HG03432 (cell line): ENCODE results near the gene ESPL1.

Source experiments
- ATAC-seq: cut with Tn5 transposase; IDR thresholded peaks from one replicate; pipeline ENCODE4 v1.9.1; 2021; ENCODE audit warnings: mild to moderate bottlenecking, moderate library complexity; ENCODE audit not compliant: unreplicated experiment

ESPL1 gene

DNA sequence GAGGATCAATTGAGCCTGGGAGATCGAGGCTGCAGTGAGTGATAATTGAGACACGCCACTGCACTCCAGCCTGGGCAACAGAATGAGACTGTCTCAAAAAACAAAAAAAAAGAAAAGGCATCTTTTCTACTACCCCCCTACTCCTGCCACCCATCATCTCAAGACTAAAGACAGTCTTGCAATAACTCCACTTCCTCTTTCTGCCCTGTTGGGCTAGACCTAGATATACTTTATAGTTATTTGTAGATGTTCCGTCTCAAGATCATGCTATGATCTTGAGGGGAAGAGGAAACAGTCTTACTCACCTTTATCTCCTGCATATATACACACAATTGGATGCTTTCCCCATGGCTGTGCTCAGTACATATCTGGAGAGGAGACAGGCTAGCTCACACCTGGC lies 12.1 kb upstream of the ESPL1 start:
- ATAC-seq: no peak

DNA sequence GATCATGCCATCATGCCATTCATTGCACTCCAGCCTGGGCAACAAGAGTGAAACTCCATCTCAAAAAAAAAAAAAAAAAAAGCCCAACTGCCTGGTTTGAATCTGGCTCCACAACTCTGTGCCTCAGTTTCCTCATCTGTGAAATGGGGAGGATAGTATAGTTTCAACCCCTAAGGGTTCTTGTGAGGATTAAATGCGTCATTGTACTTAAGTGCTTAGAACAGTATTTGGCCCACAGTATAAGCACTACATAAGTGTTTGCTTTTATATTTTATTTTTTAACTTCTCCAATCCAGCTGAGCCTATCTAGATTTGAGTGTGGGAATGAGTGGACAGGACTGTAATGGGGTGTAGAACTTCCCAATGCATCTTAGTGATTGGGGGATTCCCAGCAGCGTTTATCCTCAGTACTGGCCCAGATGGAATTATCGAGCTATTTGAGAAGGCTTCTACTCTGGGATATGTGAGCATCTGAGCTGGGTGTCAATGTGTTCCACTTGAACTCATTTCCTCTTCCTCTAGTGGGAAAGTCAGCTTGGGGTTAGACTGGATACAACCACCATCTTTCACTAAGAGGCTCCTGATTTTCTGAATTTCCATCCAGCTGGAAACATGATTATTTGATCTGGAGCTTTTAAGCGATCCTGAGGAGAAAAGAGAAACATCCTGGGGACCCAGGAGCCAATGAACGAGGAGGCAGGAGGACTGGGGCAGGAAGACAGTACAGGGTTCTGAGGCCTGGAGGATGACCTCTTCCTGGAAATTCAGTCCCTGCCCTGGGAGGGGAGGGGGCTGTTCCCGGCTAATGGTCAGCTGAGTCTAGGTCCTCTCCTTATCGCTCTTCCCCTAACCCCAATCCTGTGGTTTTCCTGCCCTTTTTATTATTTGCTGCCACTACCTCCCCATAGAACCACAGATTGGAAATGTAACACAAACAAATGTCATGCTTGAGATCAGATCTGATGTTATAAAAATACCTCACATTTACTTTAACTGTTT lies 9.3 kb upstream of the ESPL1 start:
- ATAC-seq: no peak

DNA sequence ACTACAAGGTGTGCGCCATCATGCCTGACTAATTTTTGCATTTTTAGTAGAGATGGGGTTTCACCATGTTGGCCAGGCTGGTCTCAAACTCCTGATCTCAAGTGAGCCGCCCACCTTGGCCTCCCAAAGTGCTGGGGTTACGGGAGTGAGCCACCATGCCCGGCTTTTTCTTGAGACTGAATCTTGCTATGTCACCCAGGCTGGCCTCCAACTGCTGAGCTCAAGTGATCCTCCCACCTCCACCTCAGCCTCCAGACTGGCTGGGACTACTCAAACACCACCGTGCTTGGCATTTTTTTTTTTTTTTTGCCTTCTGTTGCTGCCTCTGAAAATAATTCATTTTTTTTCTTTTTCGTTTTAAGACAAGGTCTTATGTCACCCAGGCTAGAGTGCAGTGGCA lies 8.2 kb upstream of the ESPL1 start:
- ATAC-seq: no peak

DNA sequence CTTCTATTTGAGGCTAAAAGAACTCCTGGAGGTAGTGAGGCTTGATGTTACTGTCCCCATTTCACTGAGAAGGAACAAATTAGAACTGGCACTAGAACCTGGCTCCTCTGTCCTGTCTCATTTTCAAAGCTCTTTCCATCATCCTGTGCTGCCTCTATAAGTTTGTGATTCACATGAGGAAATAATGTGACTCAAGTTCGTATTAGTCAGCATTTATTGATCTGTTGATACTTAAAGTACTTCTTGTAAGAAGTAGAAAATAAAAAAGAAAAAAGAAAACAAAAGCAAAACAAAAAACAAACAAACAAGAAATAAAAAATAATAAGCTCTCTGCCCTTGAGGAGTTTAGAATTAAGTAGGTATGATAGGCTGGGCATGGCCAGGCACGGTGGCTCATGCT lies 2.3 kb upstream of the ESPL1 start:
- ATAC-seq: no peak

DNA sequence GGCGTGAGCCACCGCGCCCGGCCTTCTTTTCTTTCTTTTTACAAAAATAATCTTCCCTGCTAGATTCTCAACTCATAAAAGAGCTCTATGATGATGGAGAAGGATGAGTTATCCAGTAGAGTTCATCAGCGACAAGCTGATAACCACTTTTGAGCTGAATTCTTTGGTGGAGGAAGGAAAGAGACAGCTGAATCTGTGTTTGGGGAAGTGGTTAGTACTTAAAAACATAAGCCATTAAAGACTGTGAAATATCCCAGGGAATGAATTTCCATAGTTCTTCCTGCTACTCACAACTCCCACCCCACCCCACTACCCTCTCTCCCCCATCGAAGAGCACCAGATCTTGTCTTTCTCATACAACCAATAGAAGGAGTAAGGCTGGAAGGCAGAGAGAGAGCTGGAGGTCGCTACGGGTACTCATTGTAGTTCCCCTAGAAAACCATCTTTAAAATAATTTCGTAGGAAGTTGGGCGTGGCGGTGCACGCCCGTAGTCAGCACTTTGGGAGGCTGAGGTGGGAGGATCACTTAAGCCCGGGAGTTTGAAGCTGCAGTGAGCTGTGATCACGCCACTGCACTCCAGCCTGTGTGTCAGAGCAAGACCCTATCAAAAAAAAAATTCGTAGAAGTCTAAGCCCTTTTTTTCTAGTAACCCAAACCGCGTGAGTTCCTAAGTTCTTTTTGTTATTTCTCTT lies 647 bp upstream of the ESPL1 start:
- ATAC-seq: peak; percentile 26

DNA sequence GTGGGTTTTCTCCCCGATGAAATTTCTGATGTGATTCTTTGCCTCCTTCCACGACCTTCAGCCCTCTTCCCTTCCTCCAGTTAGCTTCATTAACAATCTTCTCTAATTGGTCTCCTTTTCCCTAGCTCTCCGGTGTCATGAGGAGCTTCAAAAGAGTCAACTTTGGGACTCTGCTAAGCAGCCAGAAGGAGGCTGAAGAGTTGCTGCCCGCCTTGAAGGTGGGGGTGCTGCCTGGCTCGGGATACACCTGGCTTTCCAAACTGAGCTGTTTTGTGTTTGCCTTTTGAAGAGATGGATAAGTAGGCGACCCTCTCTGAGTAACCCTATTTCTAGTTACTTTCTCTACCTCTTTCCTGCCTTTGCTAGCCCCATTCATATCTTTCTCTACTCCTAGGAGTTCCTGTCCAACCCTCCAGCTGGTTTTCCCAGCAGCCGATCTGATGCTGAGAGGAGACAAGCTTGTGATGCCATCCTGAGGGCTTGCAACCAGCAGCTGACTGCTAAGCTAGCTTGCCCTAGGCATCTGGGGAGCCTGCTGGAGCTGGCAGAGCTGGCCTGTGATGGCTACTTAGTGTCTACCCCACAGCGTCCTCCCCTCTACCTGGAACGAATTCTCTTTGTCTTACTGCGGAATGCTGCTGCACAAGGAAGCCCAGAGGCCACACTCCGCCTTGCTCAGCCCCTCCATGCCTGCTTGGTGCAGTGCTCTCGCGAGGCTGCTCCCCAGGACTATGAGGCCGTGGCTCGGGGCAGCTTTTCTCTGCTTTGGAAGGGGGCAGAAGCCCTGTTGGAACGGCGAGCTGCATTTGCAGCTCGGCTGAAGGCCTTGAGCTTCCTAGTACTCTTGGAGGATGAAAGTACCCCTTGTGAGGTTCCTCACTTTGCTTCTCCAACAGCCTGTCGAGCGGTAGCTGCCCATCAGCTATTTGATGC lies 797 bp downstream of the ESPL1 start:
- ATAC-seq: no peak

DNA sequence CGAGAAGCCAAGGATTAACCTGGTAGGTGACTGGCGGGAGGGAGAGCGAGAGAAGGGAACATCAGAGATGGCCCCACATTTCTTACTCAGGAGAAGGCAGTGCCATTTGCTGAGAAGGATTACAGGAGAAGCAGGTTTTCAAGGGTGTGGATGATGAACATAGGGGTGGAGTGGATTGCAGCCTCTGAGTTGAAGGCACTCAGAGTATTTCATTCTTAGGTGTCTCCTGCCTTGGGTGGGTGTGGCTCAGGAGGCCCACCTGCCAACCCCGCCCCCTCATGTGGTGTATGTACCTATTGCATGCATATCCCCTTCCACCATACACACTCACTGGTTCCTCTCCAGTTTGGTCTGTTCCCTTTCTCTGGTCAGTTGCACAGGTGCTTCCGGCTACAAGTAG lies 6.3 kb downstream of the ESPL1 start:
- ATAC-seq: no peak

DNA sequence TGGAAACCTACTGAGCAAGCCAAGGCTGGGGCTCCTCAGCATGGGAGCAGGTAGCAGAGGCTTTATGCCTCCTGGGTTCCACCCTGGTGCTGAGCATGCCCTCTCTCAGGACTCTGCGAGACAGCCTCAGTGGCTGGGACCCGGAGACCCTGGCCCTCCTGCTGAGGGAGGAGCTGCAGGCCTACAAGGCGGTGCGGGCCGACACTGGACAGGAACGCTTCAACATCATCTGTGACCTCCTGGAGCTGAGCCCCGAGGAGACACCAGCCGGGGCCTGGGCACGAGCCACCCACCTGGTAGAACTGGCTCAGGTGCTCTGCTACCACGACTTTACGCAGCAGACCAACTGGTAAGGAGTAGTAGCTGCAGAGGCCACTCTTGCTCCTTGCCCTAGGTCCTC lies 8.4 kb downstream of the ESPL1 start:
- no peak for ATAC-seq

DNA sequence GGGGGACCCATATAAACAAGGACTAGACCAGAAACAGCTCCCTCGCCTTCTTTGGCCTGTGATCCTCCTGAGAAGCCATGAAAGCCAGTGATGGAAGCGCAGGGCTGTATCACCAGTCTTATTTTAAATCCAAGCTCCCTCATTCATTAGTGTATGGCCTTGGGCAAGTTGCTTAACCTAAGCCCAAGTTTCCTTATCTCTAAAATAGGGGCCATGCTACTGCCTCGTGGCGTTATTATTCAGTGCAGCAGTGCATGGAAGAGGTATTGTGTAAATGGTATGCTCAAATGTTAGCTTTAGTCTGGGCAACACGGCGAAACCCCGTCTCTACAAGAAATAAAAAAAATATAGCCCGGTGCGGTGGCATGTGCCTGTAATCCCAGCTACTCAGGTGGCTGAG lies 9.9 kb downstream of the ESPL1 start:
- no peak for ATAC-seq

DNA sequence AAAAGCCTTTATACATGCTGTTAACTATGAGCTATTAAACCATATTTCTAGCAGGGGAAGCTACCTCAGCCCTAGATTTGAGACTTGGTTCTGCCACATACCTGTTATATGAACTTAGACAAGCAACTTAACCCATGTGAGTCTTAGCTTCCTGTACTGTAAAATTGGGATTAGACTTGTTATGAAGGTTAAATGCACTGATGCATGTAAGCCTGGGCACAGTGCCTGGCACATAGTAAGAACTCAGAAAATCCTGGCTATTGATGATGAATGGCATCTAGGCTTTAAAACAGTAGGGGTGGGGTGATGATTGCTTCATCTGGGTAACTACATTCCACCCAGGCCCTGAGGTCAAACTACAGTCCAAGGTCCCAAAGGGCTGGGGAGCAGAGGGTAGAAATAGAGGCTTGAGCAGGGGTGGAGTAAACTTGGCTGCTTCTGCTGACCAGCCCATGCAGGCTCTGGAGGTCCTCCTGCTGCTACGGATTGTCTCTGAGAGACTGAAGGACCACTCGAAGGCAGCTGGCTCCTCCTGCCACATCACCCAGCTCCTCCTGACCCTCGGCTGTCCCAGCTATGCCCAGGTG lies 11.3 kb downstream of the ESPL1 start:
- no peak for ATAC-seq

DNA sequence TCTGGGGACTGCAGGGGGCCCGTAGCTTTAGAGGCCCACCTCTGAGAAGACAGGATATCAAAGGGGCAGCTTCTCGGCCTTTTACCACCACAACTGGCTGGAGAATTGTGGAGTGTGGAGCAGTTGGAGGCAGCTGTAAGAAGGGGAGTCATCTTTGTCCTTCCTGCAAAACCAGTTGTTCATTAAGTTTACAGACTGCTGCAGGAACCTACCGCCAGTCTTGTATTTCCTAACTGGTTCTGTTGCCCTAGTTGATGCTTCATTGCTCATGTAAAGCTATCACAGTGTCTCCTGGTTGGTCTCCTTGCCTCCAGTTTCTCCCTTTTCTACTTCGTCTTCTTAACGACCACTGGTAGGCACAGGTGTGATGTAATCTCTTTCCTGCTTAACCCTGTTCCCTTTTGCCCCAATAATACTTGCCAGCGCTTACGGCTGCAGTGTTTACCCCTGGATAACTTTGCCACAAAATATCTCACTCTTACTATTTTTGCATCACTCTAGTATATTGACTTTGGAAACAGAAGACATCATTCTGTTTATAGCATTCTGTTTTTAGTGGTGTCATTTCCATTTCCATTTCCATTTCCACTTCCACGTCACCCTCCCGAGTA lies 11.9 kb downstream of the ESPL1 start:
- no peak for ATAC-seq

DNA sequence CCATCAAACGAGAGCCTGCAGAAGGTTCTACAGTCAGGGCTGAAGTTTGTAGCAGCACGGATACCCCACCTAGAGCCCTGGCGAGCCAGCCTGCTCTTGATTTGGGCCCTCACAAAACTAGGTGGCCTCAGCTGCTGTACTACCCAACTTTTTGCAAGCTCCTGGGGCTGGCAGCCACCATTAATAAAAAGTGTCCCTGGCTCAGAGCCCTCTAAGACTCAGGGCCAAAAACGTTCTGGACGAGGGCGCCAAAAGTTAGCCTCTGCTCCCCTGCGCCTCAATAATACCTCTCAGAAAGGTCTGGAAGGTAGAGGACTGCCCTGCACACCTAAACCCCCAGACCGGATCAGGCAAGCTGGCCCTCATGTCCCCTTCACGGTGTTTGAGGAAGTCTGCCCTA lies 18.3 kb downstream of the ESPL1 start:
- no peak for ATAC-seq

DNA sequence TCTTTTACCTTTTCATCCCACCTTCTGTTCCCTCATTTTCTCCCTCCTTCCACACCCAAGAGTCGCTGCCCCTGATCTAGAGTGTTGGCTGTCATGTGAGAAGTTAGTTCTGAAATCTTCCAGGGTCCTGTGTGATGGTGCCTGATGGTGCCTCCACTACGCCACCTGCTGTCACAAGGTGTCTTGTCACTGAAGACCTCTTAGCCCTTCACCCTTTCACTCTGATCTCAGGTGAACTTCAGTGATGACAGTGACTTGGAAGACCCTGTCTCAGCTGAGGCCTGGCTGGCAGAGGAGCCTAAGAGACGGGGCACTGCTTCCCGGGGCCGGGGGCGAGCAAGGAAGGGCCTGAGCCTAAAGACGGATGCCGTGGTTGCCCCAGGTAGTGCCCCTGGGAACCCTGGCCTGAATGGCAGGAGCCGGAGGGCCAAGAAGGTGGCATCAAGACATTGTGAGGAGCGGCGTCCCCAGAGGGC lies 19.7 kb downstream of the ESPL1 start:
- ATAC-seq: no peak

DNA sequence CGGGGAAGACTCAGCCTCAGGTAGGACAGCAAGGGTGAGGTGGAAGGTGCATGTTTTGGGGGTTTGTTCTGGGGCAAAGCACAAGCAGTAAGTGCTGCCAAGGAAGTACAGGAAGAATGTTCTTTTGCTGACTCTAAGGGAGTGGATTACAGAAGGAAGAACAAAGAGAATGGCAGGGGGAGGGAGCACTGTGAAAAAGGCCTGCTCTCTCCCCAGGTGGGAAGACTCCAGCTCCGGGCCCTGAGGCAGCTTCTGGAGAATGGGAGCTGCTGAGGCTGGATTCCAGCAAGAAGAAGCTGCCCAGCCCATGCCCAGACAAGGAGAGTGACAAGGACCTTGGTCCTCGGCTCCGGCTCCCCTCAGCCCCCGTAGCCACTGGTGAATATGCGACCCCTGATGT lies 20.2 kb downstream of the ESPL1 start:
- no peak for ATAC-seq

DNA sequence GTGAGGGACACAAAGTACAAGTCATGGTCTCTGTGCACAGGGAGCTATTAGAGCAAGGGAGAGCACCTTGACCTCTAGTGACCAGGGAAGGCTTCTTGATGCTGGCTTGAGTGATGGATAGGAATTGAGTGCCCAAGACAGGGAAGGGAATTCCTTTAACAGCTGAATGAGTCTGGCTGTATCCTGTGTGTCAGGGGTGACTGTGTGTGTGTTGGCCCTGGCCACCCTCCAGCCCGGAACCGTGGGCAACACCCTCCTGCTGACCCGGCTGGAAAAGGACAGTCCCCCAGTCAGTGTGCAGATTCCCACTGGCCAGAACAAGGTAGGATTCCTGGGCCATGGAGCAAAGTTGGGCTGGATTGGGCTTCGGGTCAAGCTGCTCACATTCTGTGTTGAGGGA lies 21.8 kb downstream of the ESPL1 start:
- no peak for ATAC-seq

DNA sequence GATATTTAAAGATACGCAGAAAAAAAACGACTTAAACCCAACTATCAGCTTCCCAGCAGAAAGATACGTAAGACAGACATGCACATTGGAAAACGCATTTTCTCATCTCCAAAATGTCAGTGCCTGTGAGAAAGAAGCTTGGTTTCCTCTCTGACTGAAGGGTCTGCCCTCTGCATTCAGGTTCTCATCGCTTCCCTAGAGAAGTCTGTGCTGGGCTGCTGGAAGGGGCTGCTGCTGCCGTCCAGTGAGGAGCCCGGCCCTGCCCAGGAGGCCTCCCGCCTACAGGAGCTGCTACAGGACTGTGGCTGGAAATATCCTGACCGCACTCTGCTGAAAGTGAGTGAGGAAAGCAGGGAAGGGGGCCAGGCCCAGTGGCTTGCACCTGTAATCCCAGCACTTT lies 22.6 kb downstream of the ESPL1 start:
- no peak for ATAC-seq

DNA sequence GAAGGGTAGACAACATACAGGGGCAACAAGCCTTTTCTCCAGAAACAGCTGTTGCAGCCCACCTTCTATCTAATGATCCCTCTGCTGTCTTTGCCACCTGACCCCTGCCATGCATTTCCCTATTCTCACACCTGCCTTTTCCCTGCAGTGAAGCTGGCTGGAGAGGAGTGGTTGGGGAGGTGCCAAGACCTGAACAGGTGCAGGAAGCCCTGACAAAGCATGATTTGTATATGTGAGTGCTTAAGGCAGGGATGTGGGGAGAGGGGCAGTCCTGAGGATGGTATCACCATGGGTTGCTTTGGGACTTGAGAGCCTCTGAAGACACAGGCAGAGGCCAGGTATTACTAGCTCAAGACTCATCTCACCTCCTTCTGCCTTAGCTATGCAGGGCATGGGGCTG lies 24.3 kb downstream of the ESPL1 start:
- ATAC-seq: no peak

DNA sequence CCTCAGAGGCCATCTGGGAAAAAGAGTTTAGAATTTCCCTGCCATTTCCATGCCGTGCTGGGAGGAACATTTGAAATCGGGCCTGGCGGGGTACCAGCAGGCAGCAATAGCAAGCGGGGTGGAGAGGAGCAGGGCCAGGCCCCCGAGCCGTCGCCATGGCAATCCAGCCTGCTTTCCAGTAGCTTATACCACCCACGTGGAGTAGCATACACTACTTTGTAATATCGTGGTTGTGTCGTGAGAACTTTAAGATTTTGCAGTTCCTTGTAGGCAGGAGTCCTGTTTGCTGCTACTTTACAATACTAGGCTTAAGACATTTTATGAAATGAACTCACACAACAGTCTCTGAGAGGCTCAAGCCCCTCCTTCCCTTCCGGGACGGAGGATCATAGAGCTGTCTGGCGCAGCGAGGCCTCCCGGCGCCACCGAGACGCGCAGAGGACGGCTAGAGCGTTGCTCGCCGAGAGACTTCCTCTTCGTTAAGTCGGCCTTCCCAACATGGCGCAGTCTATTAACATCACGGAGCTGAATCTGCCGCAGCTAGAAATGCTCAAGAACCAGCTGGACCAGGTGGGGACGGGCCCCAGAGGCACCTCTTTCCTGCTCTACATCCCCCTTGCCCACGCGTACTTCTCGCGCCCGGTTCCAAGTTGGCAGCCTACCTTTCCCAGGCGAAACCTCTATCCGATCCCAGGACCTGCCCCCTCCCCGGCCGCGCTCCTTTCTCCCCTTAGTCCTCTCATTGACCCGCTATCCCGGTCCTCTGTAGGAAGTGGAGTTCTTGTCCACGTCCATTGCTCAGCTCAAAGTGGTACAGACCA lies 27.2 kb downstream of the ESPL1 start, which contains the start of gene PFDN5:
Gene PFDN5, plus strand, starts transcription at position 473 of the 821 bp plus-strand sequence. Its CDS starts 26 bp downstream, at position 499.
- ATAC-seq: peak; percentile 81

DNA sequence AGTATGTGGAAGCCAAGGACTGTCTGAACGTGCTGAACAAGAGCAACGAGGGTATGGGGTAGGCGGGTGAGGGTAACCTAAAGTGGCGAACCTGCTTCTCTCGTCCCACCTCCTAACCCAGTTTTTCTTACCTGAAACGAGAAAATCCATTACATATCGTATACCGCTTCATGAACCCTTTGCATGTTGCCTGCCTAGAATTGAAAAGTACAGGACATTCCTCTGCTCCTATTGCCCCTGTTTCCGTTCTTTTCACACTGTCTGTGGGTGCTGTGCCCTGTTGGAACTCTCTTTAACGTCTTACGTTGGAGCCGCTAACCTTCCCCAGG lies 27.8 kb downstream of the ESPL1 start:
- no peak for ATAC-seq
